Measurements from ENCODE around the gene ZNF775. TPM values are rescaled to one million over a fixed set of nuclear protein-coding genes. Genes with fewer than 3 reads are reported as not detected.
A peak's percentile ranks its signal among the peaks of the same experiment; 100 is the strongest.

Gene ZNF775
- total RNA-seq, 1 donor from 2014 or later = 1.3 TPM

DNA sequence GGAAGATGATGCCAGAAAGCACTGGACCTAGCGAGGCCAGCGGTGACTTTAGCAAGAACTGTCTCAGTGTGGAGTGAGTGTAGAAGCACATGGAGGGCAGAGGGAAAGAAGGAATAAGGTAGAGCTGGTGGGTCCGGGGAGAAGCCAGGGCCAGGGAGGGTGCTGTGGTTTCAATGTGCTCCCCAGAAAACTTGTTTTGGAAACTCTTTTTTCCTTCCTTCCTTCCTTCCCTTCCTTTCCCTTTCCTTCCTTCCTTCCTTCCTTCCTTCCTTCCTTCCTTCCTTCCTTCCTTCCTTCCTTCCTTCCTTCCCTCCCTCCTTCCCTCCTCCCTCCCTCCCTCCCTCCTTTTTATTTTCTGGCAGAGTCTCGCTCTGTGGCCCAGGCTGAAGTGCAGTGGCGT, 32.2 kb upstream of the ZNF775 start:
- no peak for ATAC-seq

GRCh38 chr7:150351587-150352194, 27.4 kb upstream of the ZNF775 start:
- ATAC-seq = no peak

DNA sequence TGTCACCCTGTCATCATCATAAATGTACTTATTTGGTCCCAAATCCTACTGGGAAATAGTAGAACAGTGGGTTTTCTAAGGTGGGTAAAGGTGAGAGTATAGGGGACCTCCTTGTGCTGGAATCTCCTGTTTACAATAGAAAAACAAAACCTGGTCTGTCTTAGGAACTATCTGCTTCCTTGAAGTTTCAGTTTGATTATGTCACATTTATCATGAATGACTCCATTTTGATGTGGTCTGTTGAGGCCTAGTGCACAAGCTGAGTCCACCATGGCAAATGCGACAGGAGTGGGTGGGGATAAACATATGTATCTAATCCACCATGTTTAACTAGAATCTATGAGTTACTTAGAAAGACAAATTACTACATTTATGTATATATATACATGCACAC, 23.5 kb upstream of the ZNF775 start:
- ATAC-seq = no peak

DNA sequence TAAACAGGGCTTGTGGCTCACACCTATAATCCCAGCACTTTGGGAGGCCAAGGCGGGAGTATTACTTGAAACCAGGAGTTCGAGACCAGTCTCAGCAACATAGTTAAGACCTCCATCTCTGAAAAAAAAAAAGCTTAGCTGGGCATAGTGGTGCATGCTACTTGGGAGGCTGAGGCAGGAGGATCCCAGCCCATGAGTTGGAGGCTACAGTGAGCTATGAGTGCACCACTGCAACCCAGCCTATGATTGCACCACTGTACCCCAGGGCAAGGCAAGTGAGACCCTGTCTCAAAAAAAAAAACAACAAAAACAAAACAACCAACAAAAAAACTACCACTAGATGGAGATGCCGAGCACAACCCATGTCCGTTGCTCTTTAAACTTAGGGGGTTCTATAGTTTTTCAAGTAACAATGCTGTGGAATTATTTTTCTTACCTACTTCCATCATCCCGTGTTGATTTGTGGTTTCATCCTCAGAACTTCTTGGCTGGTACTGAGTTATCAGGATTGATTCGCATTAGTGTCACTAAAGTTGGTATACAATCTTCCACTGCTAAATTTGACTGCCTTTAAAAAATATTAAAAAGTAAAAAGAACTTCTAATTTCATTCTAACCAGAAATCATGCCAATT, 22.7 kb upstream of the ZNF775 start:
- no peak for ATAC-seq

GRCh38 chr7:150357270-150357669, 21.9 kb upstream of the ZNF775 start:
- no peak for ATAC-seq

GRCh38 chr7:150357771-150358427, 21.2 kb upstream of the ZNF775 start:
- no peak for ATAC-seq

DNA sequence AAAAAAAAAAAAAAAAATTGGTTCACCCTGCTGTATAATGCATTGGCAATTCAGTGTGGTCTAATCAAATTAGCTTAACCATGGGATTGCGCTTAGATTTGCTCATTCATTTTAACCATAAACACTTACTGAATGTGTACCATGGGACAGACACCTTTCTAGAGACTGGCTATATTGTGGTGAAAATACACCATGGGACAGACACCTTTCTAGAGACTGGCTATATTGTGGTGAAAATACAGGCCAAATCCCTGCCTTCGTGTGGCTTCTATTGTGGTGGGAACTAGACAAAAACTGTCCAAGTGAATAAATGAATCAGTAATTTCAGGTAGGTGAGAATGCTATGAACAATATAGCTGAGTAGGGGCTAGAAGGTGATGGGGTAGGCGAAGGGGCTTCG, 20.7 kb upstream of the ZNF775 start:
- ATAC-seq = no peak

DNA sequence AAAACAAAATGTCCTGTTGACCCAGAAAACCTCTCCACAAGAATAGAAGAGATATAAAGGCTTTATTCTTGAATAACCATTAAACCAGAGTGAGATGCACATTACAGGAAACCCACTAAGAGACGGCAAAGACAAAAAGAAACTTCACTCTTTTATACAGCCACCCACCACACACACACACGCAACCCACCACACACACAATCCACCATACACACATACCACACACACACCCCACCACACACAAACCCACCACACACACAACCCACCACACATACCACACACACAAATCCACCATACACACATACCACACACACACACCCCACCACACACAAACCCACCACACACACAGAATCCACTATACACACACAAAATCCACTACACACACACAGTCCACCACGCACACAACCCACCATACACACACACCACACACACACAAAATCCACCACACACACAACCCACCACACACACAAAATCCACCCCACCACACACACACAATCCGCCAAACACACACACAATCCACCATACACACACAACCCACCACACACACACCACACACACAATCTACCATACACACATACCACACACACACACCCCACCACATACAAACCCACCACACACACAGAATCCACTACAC, 20.0 kb upstream of the ZNF775 start:
- no peak for ATAC-seq

DNA sequence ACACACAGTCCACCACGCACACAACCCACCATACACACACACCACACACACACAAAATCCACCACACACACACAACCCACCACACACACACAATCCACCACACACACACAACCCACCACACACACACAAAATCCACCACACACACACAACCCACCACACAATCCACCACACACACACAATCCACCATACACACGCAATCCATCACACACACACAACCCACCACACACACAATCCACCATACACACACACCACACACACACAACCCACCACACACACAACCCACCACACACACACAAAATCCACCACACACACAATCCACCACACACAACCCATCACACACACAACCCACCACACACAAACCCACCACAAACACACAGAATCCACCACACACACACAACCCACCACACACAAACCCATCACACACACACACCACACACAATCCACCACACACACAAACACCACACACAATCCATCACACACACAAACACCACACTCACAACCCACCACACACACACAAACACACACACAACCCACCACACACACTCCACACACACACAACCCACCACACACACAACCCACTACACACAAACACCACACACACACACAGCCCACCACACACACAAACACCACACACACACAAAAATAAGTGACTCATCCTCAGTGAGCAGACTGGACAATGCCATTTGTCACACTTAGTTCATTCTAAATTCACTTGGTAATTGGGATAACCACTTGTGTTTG, 19.3 kb upstream of the ZNF775 start:
- ATAC-seq = no peak

DNA sequence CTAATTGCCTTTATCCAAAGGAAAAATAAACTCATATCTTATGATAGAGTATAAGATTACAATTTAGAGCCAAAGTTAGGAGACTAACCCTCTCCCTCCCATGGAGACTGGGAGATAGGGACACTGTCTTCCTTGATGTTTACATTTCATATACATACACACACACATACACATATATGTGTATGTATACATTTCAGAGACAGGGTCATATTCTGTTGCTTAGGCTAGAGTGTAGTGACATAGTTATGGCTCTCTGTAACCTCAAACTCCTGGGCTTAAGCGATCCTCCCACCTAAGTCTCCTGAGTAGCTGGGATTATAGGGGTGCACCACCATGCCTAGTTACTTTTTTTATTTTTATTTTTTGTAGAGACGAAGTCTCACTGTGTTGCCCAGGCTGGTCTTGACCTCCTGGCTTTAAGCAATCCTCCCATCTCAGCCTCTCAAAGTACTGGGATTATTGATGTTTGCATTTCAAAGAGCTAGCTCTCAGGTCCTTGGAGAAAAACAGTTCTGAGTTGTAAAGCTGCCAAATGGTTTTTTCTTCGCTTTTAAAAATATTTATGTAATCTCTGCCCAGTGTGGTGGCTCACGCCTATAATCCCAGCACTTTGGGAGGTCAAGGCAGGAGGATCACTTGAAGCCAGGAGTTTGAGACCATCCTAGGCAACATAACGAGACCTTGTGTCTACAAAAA, 18.6 kb upstream of the ZNF775 start:
- no peak for ATAC-seq

- no peak for ATAC-seq
Observed at GRCh38 chr7:150361402-150361801, 17.7 kb upstream of the ZNF775 start.

DNA sequence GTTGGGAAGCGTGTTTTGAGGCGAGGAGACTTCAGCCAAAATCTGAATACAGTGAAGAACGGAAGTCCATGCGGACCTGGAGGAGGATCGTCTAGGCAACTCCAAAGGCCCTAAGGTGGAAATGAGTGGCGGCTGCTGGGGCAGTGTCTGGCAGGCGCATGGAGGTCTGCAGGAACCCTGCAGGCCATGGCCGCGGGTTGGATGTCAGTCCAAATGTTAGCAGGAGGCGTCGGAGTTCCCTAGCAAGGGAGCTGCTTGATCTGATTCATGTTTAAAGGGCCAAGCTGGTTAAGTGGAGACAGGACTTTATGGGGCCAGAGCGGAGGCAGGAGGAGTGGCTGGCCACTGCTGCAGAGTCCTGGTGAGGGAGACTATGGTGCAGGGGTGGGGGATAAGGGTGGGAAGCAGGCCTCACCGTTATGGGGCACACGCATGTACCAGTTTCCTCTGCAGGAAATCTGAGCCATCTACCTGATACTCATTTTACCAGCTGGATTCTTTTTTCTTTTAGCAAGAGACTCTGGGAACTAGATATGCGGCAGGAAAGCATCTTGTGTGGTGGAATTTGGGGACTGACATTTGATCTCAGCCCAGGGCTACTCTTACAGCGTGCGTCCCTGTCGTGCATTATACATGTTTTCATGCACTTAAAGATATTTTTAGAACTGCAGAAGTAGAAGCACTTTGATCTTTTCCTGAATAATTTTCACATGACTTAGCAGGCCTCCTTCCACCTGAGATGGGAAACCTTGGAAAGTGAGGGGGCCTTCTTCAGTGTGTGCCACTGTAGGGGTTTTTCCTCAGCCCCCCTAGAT, 17.1 kb upstream of the ZNF775 start:
- ATAC-seq = no peak

DNA sequence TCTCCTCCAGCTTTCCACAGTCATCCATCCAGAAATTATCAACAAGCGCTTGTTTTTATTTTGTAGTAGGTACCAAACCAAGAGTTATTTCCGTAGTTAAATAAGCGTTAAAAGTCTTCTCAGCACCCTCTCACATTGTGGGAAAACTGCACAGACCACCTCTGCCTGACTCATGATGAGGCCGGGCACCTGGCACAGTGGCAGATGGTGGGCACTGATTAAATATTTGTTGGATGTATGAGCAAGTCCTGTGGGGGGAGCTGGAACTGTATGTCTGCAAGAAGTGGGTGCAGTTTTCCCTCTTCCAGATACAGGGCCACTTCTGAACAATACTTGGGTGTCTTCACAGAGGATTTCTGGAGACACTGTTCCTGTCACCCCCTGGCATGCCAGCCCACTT, 15.8 kb upstream of the ZNF775 start:
- no peak for ATAC-seq

- no peak for ATAC-seq
Observed at GRCh38 chr7:150363872-150364271, 15.3 kb upstream of the ZNF775 start.

- ATAC-seq = no peak
Observed at GRCh38 chr7:150365194-150365593, 13.9 kb upstream of the ZNF775 start.

DNA sequence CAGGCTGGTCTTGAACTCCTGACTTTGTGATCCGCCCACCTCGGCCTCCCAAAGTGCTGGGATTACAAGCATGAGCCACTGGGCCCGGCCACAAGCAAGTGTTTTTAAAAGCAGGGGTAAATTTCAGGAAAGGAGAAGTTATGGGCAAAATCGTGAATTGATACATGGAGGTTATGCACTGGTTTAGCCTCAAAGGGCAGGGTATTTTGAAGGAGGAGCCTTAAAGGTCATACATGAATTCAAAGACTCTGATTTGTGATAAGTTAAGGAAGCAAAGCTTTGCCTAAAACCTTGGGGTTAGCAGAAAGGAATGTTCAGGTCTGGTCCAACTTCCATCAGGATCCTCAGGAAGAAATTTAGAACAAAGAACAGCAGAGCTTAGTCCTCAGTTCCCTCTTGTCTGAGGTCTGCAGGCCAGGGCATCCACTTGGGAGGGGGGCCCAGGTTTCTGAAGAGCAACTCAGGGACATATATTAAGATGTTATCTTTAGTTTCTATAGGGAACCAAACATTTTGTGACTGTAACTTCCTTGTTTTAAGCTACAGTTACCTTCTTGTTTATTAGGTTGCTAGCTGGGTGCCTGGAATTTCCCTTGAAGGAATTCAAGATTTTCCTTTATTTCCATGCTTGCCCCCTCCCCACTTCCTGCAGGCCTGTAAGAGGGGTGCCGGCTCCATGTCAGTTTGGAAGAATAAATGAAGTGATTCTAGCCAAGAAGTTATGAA, 13.3 kb upstream of the ZNF775 start:
- ATAC-seq = no peak

- peak; percentile 75 for ATAC-seq
Observed at GRCh38 chr7:150367677-150368095, 11.4 kb upstream of the ZNF775 start.

GRCh38 chr7:150368096-150368883, 10.8 kb upstream of the ZNF775 start, which contains the start of gene REPIN1:
Gene REPIN1 (plus strand): TSS chr7:150368822. CDS start chr7:150369712, 890 bp downstream.
- peak; percentile 72 for ATAC-seq

DNA sequence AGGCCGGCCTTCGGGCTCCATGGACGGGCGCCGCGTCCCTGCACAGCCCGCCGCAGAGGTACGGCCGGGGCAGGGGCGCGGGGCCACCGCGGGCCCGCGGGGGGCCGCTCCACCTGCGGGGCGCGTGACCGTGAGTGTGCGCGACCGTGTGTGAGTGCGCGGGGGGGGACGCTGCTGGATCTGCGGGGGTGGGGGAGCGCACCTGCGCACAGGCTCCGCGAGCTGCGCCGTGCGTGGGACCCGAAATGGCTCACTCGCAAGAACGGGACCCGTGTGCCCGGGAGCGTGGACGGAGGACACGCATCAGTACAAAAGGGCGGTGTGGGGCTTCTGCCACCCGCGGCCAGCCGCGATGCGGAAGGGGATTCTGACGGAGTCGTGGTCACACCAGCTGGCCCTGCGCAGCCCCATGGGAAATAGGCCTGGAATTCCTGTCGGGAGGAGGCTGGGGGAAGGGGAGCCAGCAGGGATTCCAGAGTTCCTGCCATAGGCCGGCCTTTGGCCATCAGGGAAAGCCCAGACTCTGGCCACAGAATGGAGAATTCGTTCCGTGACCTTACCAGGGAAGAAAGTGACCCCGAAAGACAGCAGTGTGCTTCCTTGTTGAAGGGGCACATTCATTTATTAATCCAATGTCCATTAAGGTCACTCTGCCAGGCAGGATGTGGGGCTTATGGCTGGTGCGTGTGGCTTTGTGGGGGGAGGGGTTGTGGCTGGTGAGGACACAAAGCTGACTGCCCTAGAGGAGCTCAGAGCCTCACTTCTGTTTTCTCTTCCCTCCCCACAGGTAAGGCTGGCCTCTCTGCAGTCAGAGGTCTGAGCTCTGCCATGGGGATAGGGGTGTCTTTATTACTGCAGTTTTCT, 10.0 kb upstream of the ZNF775 start:
- peak; percentile 28 for ATAC-seq
